H9 (cell line): ENCODE measurements around the gene HS1BP3. TPM values are rescaled to one million over a fixed set of nuclear protein-coding genes. Genes with fewer than 3 reads are reported as not detected.
A peak's percentile ranks its signal among the peaks of the same experiment; 100 is the strongest.

Source experiments
- DNase-seq: peaks from one replicate; pipeline ENCODE4 v3.0.0-alpha.2; 2017
- H2AFZ ChIP-seq: one replicate; pipeline ENCODE4 v1.6.1; 2013; ENCODE audit warnings: mild to moderate bottlenecking, low read length, control low read depth, moderate library complexity
- H2AK5ac ChIP-seq: 2 replicates; pipeline ENCODE4 v1.6.1; 2013; ENCODE audit warnings: low read length, control low read depth, mixed read lengths; ENCODE audit not compliant: insufficient read length
- H2BK120ac ChIP-seq: one replicate; pipeline ENCODE4 v1.6.1; 2013; ENCODE audit warnings: low read depth, mild to moderate bottlenecking, low read length, control low read depth, inconsistent platforms; ENCODE audit not compliant: poor library complexity, severe bottlenecking
- H2BK12ac ChIP-seq: 2 replicates; pipeline ENCODE4 v1.6.1; 2013; ENCODE audit warnings: low read length, control low read depth, mixed read lengths, low read depth; ENCODE audit not compliant: insufficient read length
- H2BK15ac ChIP-seq: 2 replicates; pipeline ENCODE4 v1.6.1; 2013; ENCODE audit warnings: low read depth, low read length, control low read depth
- H2BK20ac ChIP-seq: one replicate; pipeline ENCODE4 v1.6.1; 2013; ENCODE audit warnings: low read depth, mild to moderate bottlenecking, low read length, control low read depth, inconsistent platforms; ENCODE audit not compliant: poor library complexity, severe bottlenecking
- H2BK5ac ChIP-seq: 2 replicates; pipeline ENCODE4 v1.6.1; 2013; ENCODE audit warnings: low read length, control low read depth, mixed read lengths; ENCODE audit not compliant: insufficient read length
- H3K14ac ChIP-seq: 2 replicates; pipeline ENCODE4 v1.6.1; 2013; ENCODE audit warnings: low read length, control low read depth; ENCODE audit not compliant: insufficient read depth
- H3K18ac ChIP-seq: 2 replicates; pipeline ENCODE4 v1.6.1; 2013; ENCODE audit warnings: low read depth, mild to moderate bottlenecking, mixed read lengths, low read length, control low read depth; ENCODE audit not compliant: insufficient read length
- H3K23ac ChIP-seq: 2 replicates; pipeline ENCODE4 v1.6.1; 2013; ENCODE audit warnings: low read length, control low read depth, mixed read lengths, low read depth; ENCODE audit not compliant: insufficient read length
- H3K23me2 ChIP-seq: 2 replicates; pipeline ENCODE4 v1.6.1; 2013; ENCODE audit warnings: low read depth, mild to moderate bottlenecking, mixed read lengths, low read length, control low read depth; ENCODE audit not compliant: insufficient read length, poor library complexity, severe bottlenecking
- H3K27ac ChIP-seq: 2 replicates; pipeline ENCODE4 v1.5.1; 2013; ENCODE audit warnings: low read length, control low read depth, mixed read lengths, low read depth; ENCODE audit not compliant: insufficient read length
- H3K27me3 ChIP-seq: 2 replicates; pipeline ENCODE4 v1.6.1; 2013; ENCODE audit warnings: low read length, control low read depth, inconsistent platforms; ENCODE audit not compliant: insufficient read depth
- H3K4ac ChIP-seq: 2 replicates; pipeline ENCODE4 v1.6.1; 2013; ENCODE audit warnings: low read depth, mild to moderate bottlenecking, control low read depth, inconsistent platforms, low read length, moderate library complexity
- H3K4me1 ChIP-seq: 2 replicates; pipeline ENCODE4 v1.6.1; 2013; ENCODE audit warnings: low read length, control low read depth, inconsistent platforms; ENCODE audit not compliant: insufficient read depth
- H3K4me2 ChIP-seq: 2 replicates; pipeline ENCODE4 v1.6.1; 2013; ENCODE audit warnings: low read length, control low read depth, mixed read lengths; ENCODE audit not compliant: insufficient read length, insufficient read depth
- H3K56ac ChIP-seq: 2 replicates; pipeline ENCODE4 v1.6.1; 2013; ENCODE audit warnings: low read depth, mild to moderate bottlenecking, mixed read lengths, low read length, control low read depth; ENCODE audit not compliant: insufficient read length
- H3K79me1 ChIP-seq: 2 replicates; pipeline ENCODE4 v1.6.1; 2013; ENCODE audit warnings: low read depth, mild to moderate bottlenecking, moderate library complexity, low read length, control low read depth, inconsistent platforms; ENCODE audit not compliant: insufficient read depth, poor library complexity, severe bottlenecking
- H3K79me2 ChIP-seq: 2 replicates; pipeline ENCODE4 v1.6.1; 2013; ENCODE audit warnings: low read length, control low read depth, inconsistent platforms; ENCODE audit not compliant: insufficient read depth
- H3K9ac ChIP-seq: 2 replicates; pipeline ENCODE4 v1.6.1; 2013; ENCODE audit warnings: low read length, control low read depth, mixed read lengths; ENCODE audit not compliant: insufficient read length; ENCODE audit errors: extremely low read depth
- H3K9me3 ChIP-seq: one replicate; pipeline ENCODE4 v1.6.1; 2013; ENCODE audit warnings: low read depth, low read length, inconsistent platforms; ENCODE audit not compliant: control insufficient read depth
- H3T11ph ChIP-seq: one replicate; pipeline ENCODE4 v1.6.1; 2013; ENCODE audit warnings: mild to moderate bottlenecking, low read length, control low read depth, inconsistent platforms
- H4K20me1 ChIP-seq: one replicate; pipeline ENCODE4 v1.6.1; 2013; ENCODE audit not compliant: control insufficient read depth, insufficient read length, insufficient read depth
- H4K5ac ChIP-seq: 2 replicates; pipeline ENCODE4 v1.6.1; 2013; ENCODE audit warnings: low read depth, mild to moderate bottlenecking, mixed read lengths, low read length, control low read depth; ENCODE audit not compliant: insufficient read length
- H4K8ac ChIP-seq: replicated peaks from 2 replicates; pipeline ENCODE4 v1.6.1; 2013; ENCODE audit warnings: low read length, control low read depth, mixed read lengths, low read depth; ENCODE audit not compliant: insufficient read length
- H4K91ac ChIP-seq: 2 replicates; pipeline ENCODE4 v1.6.1; 2013; ENCODE audit warnings: low read depth, mild to moderate bottlenecking, moderate library complexity, mixed read lengths, low read length, control low read depth; ENCODE audit not compliant: insufficient read length
- H3K27ac Mint-ChIP-seq, 3 experiments: 2 replicates in 2 of 3; 3 replicates in 1 of 3; pipeline ENCODE4 v1.8.0; 2020 to 2021; ENCODE audit warnings: mixed read lengths in 3 of 3, mild to moderate bottlenecking in 1 of 3, moderate library complexity in 1 of 3
- H3K27me3 Mint-ChIP-seq: 2 replicates; pipeline ENCODE4 v1.8.0; 2021; ENCODE audit warnings: low read depth, mild to moderate bottlenecking, moderate library complexity, mixed read lengths
- H3K36me3 Mint-ChIP-seq, 3 experiments: 2 replicates in 2 of 3; 3 replicates in 1 of 3; pipeline ENCODE4 v1.8.0; 2020 to 2021; ENCODE audit warnings: low read depth in 3 of 3, mixed read lengths in 3 of 3; ENCODE audit not compliant: insufficient read depth in 1 of 3
- H3K4me1 Mint-ChIP-seq, 2 experiments: 2 replicates each; pipeline ENCODE4 v1.8.0; 2020; ENCODE audit warnings: mixed read lengths in 2 of 2
- H3K4me3 Mint-ChIP-seq, 2 experiments: 2 replicates in 1 of 2; 3 replicates in 1 of 2; pipeline ENCODE4 v1.8.0; 2020 to 2021; ENCODE audit warnings: mild to moderate bottlenecking in 2 of 2, mixed read lengths in 2 of 2, moderate library complexity in 1 of 2
- H3K9me3 Mint-ChIP-seq, 2 experiments: 2 replicates in 1 of 2; 3 replicates in 1 of 2; pipeline ENCODE4 v1.8.0; 2020; ENCODE audit warnings: mild to moderate bottlenecking in 2 of 2, mixed read lengths in 2 of 2, moderate library complexity in 1 of 2
- WGBS: extraction: QIAGEN DNeasy Blood & Tissue Kit; methylation state at CpG from one replicate; pipeline ENCODE4 v1.1.7; 2013; ENCODE audit warnings: missing lambda C conversion rate, low lambda C conversion rate, mixed read lengths; ENCODE audit not compliant: insufficient read length; ENCODE audit errors: extremely low coverage; 5-methylcytosine and 5-hydroxymethylcytosine counted together
- total RNA-seq: library from RNA; stranded (reverse); gene quantifications from 2 replicates; pipeline ENCODE4 v1.2.1, GENCODE V29; 2021
- TF ChIP-seq, protein P1 (sequence below): fragments of 200-600 bp; sonication (generic); conservative IDR thresholded peaks from 3 replicates; pipeline ENCODE4 v1.8.0; 2021; ENCODE audit warnings: antibody characterized with exemption, mild to moderate bottlenecking

HS1BP3 gene
- total RNA-seq, 1 experiment from 2014 or later, result 11.1 TPM

DNA sequence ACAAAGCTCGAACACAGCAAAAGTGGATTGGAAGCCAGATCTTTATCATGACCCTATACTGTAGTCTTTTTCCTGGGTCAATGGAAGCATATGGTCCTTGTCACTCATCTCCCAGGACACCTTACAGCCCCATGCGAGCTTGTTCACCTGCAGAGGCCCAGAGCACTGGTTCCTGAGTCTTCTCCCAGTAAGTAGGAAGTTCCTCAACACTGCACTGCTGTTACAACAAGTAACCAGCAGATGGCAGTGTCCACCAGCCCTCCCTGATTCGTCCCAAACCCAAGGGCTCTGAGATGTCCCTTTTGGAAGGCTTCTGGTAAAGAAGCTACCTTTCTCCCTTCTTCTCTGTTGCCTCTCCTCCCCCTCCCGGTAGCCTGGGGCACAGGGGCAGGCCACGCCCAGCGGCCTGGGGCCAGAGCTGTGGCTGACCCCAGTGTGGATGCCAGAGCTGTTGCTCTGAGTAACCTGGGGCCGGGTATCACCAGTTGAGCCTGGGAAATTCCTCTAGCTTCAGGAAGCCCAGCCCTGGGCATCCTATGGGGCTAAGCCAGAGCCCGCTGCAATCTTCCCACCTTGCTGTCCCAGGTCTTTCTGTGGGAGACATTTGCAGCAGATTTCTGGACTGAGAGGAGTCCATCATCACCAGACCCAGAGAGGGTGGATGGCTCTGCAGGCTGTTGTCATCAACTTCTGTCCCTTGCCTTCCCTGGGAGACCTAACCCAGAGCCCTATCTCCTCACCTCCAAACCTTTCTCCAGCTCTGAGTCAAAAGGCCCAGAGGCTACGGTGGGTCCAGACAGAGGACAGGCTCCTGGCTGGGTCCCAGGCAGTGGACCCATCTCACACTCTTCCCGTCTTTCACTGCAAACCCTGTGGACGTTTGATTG, 10.8 kb upstream of the HS1BP3 start:
- no peak overlapping the region for H4K91ac ChIP-seq
- H3K56ac ChIP-seq, result no peak overlapping the region
- Mint-ChIP-seq H3K4me3 (no peak overlapping the region), H3K4me1 (peaks cover 5 to 33% of the 10 kb centered on the region in 2 experiments), H3K27me3 (peaks cover 92% of the 10 kb centered on the region), H3K9me3 (peaks cover 0 to 2% of the 10 kb centered on the region in 2 experiments; a peak in 1 of 5 replicates), H3K27ac (no peak overlapping the region), H3K36me3 (no peaks in the 10 kb centered on the region)
- H4K8ac ChIP-seq, result no peak overlapping the region
- no peak overlapping the region for H2AK5ac ChIP-seq
- no peak overlapping the region for H2BK15ac ChIP-seq
- H3K79me2 ChIP-seq, result no peaks in the 10 kb centered on the region
- peaks cover 12% of the 10 kb centered on the region for H3K23me2 ChIP-seq
- no peak overlapping the region for H2BK12ac ChIP-seq
- no peak overlapping the region for H3K27ac ChIP-seq
- no peak overlapping the region for H3K4me2 ChIP-seq
- TF ChIP-seq, protein P1, sequence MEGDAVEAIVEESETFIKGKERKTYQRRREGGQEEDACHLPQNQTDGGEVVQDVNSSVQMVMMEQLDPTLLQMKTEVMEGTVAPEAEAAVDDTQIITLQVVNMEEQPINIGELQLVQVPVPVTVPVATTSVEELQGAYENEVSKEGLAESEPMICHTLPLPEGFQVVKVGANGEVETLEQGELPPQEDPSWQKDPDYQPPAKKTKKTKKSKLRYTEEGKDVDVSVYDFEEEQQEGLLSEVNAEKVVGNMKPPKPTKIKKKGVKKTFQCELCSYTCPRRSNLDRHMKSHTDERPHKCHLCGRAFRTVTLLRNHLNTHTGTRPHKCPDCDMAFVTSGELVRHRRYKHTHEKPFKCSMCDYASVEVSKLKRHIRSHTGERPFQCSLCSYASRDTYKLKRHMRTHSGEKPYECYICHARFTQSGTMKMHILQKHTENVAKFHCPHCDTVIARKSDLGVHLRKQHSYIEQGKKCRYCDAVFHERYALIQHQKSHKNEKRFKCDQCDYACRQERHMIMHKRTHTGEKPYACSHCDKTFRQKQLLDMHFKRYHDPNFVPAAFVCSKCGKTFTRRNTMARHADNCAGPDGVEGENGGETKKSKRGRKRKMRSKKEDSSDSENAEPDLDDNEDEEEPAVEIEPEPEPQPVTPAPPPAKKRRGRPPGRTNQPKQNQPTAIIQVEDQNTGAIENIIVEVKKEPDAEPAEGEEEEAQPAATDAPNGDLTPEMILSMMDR, result peak; percentile 97
- H4K5ac ChIP-seq, result no peak overlapping the region
- no peak overlapping the region for H3T11ph ChIP-seq
- H3K4me1 ChIP-seq, result no peaks in the 10 kb centered on the region
- H2BK120ac ChIP-seq, result no peak overlapping the region
- no peak overlapping the region for H3K23ac ChIP-seq
- WGBS, result no CpG with 5 or more reads among the region's 11 CpGs
- H4K20me1 ChIP-seq, result no peaks in the 10 kb centered on the region
- H3K14ac ChIP-seq, result no peak overlapping the region
- no peak overlapping the region for H2BK20ac ChIP-seq
- peak; percentile 87 for DNase-seq
- H3K18ac ChIP-seq, result no peak overlapping the region
- no peaks in the 10 kb centered on the region for H3K79me1 ChIP-seq
- peaks cover 45% of the 10 kb centered on the region for H3K27me3 ChIP-seq
- no peak overlapping the region for H2BK5ac ChIP-seq
- H3K4ac ChIP-seq, result no peak overlapping the region
- no peaks in the 10 kb centered on the region for H3K9me3 ChIP-seq
- H3K9ac ChIP-seq, result no peak overlapping the region
- no peak overlapping the region for H2AFZ ChIP-seq
